OCI-M2 (cell line): ENCODE data around the gene OCA2.
"Not testable (repeated sequence)": the region's sequence is repeated elsewhere in the genome, so short reads cannot be mapped to it uniquely, and the experiment has no call there.

Experiments
- DNase-seq: peaks from one replicate; lab custom pipeline; 2025; ENCODE audit not compliant: unreplicated experiment; lab: John Stamatoyannopoulos, UW

OCA2 gene

GRCh38 chr15:27741226-27741860 lies 357.8 kb downstream of the OCA2 start:
- no peak for DNase-seq

- no peak for DNase-seq
These were observed 364.2 kb downstream of the OCA2 start for GRCh38 chr15:27734785-27735495.

GRCh38 chr15:27731776-27732175 lies 367.3 kb downstream of the OCA2 start:
- no peak for DNase-seq

- DNase-seq: no peak
These were observed 368.2 kb downstream of the OCA2 start for GRCh38 chr15:27730868-27731267.

- DNase-seq: no peak
These were observed 373.4 kb downstream of the OCA2 start for GRCh38 chr15:27725731-27726130.

- no peak for DNase-seq
These were observed 375.3 kb downstream of the OCA2 start for GRCh38 chr15:27723821-27724220.

GRCh38 chr15:27722102-27722501 lies 377.0 kb downstream of the OCA2 start:
- no peak for DNase-seq

- DNase-seq: no peak
These were observed 384.4 kb downstream of the OCA2 start for GRCh38 chr15:27714675-27715074.

GRCh38 chr15:27713850-27714249 lies 385.3 kb downstream of the OCA2 start:
- DNase-seq: not testable (repeated sequence)

GRCh38 chr15:27707257-27707656 lies 391.9 kb downstream of the OCA2 start:
- DNase-seq: no peak

GRCh38 chr15:27706300-27706699 lies 392.8 kb downstream of the OCA2 start:
- no peak for DNase-seq

- no peak for DNase-seq
These were observed 394.1 kb downstream of the OCA2 start for GRCh38 chr15:27705056-27705455.
